Pons (tissue), 1 donor: Measurements from ENCODE around the gene TCF20.
A peak's percentile ranks its signal among the peaks of the same experiment; 100 is the strongest.

ENCODE experiments used
- DNase-seq: peaks from one replicate; pipeline ENCODE4 v3.0.0-alpha.2; 2016; ENCODE audit warnings: low spot score

Gene TCF20

GRCh38 chr22:42282252-42282942, 11.9 kb upstream of the TCF20 start:
- DNase-seq, result no peak

GRCh38 chr22:42281706-42282251, 11.3 kb upstream of the TCF20 start:
- DNase-seq, result no peak

GRCh38 chr22:42281284-42281683, 10.8 kb upstream of the TCF20 start:
- DNase-seq, result no peak

GRCh38 chr22:42280836-42281235, 10.4 kb upstream of the TCF20 start:
- no peak for DNase-seq

- DNase-seq, result no peak
These were observed 9.7 kb upstream of the TCF20 start for GRCh38 chr22:42280140-42280539.

GRCh38 chr22:42279425-42280020, 9.1 kb upstream of the TCF20 start:
- no peak for DNase-seq

GRCh38 chr22:42277988-42278776, 7.7 kb upstream of the TCF20 start:
- peak; percentile 53 for DNase-seq

- DNase-seq, result no peak
These were observed 6.8 kb upstream of the TCF20 start for GRCh38 chr22:42277232-42277753.

GRCh38 chr22:42275970-42276369, 5.5 kb upstream of the TCF20 start:
- no peak for DNase-seq

- no peak for DNase-seq
These were observed 4.7 kb upstream of the TCF20 start for GRCh38 chr22:42275176-42275575.

GRCh38 chr22:42273855-42274451, 3.5 kb upstream of the TCF20 start:
- no peak for DNase-seq

GRCh38 chr22:42272431-42272999, 2.1 kb upstream of the TCF20 start:
- DNase-seq, result no peak

GRCh38 chr22:42271906-42272305, 1.5 kb upstream of the TCF20 start:
- DNase-seq, result no peak

- DNase-seq, result no peak
These were observed 849 bp upstream of the TCF20 start for GRCh38 chr22:42271191-42271813.

- no peak for DNase-seq
These were observed 310 bp downstream of the TCF20 start for GRCh38 chr22:42270176-42270509.

- no peak for DNase-seq
These were observed 849 bp downstream of the TCF20 start for GRCh38 chr22:42269432-42270175.

GRCh38 chr22:42268852-42269410, 1.5 kb downstream of the TCF20 start:
- no peak for DNase-seq

- DNase-seq, result no peak
These were observed 5.1 kb downstream of the TCF20 start for GRCh38 chr22:42265321-42265720.

- no peak for DNase-seq
These were observed 6.5 kb downstream of the TCF20 start for GRCh38 chr22:42263944-42264343.

- no peak for DNase-seq
These were observed 7.5 kb downstream of the TCF20 start for GRCh38 chr22:42262964-42263363.
